HG02623 (cell line): Measurements from ENCODE around the gene TCERG1.
"Not testable (repeated sequence)": the region's sequence is repeated elsewhere in the genome, so short reads cannot be mapped to it uniquely, and the experiment has no call there.

Experiments used
- ATAC-seq: cut with Tn5 transposase; IDR thresholded peaks from one replicate; pipeline ENCODE4 v1.9.1; 2021; ENCODE audit warnings: moderate library complexity; ENCODE audit not compliant: unreplicated experiment

Gene TCERG1

GRCh38 chr5:146519554-146519953 is 72.4 kb downstream of the TCERG1 start:
- ATAC-seq, result no peak

GRCh38 chr5:146520731-146521130 is 73.6 kb downstream of the TCERG1 start:
- no peak for ATAC-seq

GRCh38 chr5:146521403-146522106 is 74.4 kb downstream of the TCERG1 start:
- no peak for ATAC-seq

- ATAC-seq, result no peak
Measured at GRCh38 chr5:146523698-146524097, 76.6 kb downstream of the TCERG1 start.

- no peak for ATAC-seq
Measured at GRCh38 chr5:146527785-146528184, 80.7 kb downstream of the TCERG1 start.

- no peak for ATAC-seq
Measured at GRCh38 chr5:146528236-146528635, 81.1 kb downstream of the TCERG1 start.

- ATAC-seq, result peak; percentile 51
Measured at GRCh38 chr5:146529984-146530383, 82.9 kb downstream of the TCERG1 start.

- ATAC-seq, result peak; percentile 97
Measured at GRCh38 chr5:146533260-146533857, 86.2 kb downstream of the TCERG1 start.

GRCh38 chr5:146533882-146534281 is 86.7 kb downstream of the TCERG1 start:
- ATAC-seq, result no peak

- no peak for ATAC-seq
Measured at GRCh38 chr5:146538432-146538831, 91.3 kb downstream of the TCERG1 start.

GRCh38 chr5:146539973-146540372 is 92.8 kb downstream of the TCERG1 start:
- no peak for ATAC-seq

- ATAC-seq, result no peak
Measured at GRCh38 chr5:146540414-146540813, 93.3 kb downstream of the TCERG1 start.

GRCh38 chr5:146541958-146542849 is 95.1 kb downstream of the TCERG1 start:
- ATAC-seq, result peak; percentile 92

GRCh38 chr5:146544232-146544631 is 97.1 kb downstream of the TCERG1 start:
- ATAC-seq, result no peak

GRCh38 chr5:146548781-146549449 is 101.8 kb downstream of the TCERG1 start:
- ATAC-seq, result no peak

- no peak for ATAC-seq
Measured at GRCh38 chr5:146549615-146550014, 102.5 kb downstream of the TCERG1 start.

- ATAC-seq, result no peak
Measured at GRCh38 chr5:146553446-146553845, 106.3 kb downstream of the TCERG1 start.

- not testable (repeated sequence) for ATAC-seq
Measured at GRCh38 chr5:146556884-146557283, 109.8 kb downstream of the TCERG1 start.

GRCh38 chr5:146560205-146560812 is 113.2 kb downstream of the TCERG1 start:
- ATAC-seq, result no peak
